NCI-H510A (cell line): Measurements from ENCODE around the gene DOCK9.

Source experiments
- DNase-seq: peaks from one replicate; lab custom pipeline; 2025; lab: John Stamatoyannopoulos, UW

The DOCK9 gene

DNA sequence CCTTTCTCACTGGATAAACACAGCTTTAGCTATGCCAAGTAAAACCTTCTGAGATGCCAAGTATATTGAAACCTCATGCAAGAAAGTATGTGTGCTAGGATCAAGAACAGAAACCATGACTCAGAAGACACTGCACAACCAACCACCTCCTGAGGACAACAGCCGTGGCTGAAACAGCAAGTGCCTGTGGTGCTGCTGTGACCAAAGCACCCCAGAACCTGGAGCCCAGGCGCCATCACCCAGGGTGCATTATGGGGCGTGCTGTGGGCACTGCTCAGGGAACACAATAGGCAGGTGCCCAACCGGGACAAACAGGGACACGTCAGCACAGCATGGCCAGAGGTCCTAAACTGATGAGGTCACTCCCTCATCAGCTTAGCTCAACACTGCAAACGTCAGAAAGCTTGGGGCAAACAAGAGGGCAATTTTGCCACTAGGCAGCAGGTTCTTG lies 124.1 kb downstream of the DOCK9 start:
- DNase-seq, result no peak

DNA sequence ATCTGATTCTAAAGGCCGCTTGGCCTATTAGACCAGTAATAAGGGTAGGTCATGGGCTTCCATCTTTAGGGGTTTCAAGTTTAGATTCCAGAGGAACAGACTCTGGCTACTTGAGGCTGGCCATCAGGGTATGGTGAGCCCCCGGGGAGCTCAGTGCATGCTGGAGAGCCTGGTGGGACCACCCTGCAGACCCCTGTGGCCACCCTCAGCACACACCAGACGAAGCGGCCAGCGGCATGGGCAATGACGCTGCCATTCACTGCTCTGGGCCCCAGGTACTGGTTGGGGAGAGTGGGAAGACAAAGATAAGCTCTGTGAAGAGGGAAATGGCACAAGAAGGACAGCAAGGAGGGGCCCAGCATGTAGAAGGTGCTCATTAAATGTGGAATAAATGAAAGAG lies 126.6 kb downstream of the DOCK9 start:
- no peak for DNase-seq

DNA sequence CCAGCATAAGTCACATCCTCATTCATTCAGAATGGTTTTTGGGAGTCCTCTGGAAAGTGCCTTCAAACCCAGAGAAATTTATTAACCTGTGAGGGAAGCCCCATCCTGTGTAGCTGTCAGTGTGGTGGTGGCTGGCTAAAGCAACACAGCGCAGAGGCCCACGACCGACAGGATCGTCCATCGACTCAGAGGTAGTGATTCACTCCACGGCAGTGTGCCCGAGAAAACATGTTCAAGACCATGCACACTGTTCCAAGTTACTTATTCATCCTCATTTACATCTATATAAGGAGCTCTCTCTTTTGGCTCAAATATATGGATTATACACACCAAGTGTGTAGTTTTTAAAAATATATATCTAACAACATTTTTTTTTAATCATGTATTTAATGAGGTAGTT lies 129.1 kb downstream of the DOCK9 start:
- DNase-seq, result no peak

DNA sequence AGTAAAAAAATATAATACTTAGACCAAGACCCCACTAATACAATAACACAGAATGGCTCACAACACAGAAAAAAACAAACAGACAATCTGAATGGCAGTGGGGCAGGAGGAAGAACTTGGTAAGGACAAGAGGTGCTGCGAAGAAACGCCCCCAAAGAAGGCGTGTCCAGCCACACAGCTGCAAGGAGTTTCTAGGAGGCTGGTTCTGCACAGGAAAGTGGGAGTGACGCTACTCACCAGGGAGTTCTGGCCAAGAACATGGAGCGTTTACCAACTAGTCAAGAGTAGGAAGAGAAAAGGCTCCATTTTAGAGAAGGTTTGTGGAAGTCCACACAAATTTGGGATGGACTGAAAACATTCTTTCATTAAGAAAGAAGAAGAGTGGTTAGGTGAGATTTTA lies 130.1 kb downstream of the DOCK9 start:
- no peak for DNase-seq

DNA sequence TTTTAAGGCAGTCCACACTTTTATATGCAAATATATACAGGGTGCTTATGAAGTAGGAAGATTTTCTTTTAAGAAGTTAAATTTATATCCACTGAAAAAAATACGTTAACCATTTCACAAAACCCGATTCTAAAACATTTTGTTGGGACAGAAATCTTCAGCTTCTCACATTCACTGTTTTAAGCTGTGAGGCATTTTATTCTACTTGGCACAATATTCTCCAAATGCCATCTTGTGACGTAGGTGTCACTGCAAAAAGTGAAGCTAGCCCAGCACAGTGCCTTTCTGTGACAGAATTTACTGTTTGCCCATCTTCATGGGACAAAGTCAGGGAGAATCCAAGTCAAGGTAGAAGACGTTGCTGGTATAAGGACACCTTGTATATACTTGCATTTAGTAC lies 130.9 kb downstream of the DOCK9 start:
- DNase-seq, result no peak

DNA sequence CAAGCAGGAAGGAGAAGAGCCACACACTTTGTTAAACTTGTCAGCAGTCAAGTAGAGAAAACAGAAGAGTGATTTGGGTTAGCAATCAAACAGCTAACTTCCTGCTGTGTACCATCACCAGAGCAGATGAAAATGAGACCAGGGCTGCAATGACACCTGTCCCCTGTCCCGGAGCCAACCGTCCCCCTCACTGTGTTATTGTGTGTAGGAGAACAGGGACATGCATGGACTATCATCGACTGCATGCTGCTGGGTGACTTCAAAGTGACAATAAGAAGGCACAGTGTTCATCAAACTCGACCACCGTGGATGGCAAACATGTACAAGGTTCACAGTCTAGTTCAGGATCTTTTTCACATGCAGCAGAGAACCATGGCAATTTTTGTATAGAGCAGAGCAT lies 131.3 kb downstream of the DOCK9 start:
- DNase-seq, result no peak

DNA sequence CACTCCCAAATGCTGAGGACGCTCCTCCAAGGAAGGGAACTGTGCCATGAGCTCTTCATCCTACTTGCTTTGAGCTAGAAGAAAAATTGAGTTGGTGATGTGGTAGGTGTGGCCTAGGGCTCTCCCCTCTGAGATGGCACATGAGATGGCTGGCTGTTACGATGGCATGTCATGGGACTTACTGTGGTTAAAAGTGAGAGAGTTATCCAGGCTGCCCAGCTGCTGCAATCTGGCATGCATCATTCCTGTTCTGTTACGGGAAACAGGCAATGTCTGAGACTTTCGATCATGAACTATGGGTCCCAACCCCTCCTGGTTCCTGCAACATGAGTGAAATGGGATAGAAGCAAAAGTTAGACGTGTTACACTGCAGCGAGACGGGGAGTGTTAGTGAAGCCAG lies 132.1 kb downstream of the DOCK9 start:
- DNase-seq, result no peak

DNA sequence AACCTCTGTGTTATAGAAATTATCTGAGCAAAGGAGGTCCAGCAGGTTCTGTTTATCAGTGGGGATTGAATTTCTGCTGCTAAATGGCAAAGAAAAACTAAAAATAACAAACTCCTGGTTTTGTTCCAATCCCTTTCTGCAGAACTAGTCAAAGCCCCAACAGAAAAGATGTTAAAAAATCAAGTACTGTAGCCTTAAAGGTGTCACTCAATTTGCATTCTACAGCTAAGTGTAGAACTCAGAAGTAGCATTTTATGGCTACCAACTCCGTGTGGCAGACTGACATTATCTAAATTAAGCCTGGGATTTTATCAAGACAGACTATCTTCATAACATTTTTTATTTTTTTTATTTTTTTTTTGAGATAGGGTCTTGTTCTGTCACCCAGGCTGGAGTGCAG lies 133.8 kb downstream of the DOCK9 start:
- no peak for DNase-seq

DNA sequence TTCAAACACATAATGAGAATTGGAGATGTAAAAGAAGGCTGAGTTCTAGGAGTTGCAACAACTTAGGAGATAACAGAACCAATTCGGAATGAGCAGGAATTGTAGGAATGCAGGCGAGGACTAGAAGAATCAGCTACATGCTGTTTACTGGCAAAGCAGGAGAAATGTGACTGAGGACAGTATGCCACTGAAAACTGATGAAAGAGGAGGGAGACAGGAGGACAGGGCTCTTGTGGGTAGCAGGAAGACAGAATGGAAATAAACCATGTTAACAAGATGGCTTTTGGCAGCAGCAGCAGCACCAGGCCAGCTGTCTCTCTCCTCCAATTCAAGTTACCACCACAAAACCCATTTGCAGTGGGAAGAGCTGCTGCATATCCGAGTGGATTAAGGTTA lies 134.4 kb downstream of the DOCK9 start:
- DNase-seq, result no peak

DNA sequence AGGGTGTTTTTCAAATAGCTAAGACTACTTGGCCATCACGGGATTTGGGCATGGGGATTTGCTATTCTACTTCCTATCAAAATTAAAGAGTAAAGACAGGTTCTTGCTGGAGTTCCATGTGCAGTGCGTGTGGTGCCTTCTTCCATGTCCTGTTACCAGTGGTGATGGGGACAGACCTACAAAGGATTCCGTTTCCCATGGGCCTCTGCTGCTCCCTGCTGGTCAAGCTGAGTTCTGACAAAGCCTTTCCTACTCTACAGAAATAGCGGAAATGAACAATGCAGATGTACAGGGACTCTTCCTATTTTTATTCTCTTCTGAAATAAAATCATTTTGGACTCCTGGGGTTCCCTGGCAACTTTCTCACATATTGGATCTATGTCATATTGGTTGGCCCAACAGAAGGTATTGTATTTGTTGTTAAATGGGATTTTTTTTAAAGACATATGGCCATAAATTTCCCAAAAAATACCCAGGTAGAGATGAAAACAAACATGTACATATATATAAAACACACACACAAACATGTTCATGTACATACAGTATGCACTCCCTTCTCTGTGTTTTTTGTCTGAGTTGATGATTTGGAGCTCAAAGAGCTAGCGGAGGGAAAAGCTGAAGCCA lies 134.9 kb downstream of the DOCK9 start:
- DNase-seq, result peak; percentile 51

DNA sequence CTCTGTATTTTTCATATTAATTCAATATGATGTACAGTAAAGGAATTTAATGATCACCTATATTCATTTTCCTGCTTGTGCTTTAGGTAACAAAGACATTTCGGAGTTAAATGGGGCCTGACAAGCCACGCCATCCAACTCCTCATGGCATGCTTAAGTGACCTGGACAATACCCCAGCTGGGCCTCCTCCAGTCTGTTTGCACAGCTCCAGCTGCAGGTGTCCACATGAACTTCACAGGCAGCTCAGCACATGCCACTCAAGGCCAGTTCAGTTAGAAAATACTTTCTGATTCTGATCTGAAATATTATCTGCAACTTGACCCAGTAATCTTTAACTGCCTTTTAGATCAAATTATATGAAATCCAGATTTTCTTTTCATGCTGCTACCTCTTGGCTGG lies 135.8 kb downstream of the DOCK9 start:
- peak; percentile 82 for DNase-seq

DNA sequence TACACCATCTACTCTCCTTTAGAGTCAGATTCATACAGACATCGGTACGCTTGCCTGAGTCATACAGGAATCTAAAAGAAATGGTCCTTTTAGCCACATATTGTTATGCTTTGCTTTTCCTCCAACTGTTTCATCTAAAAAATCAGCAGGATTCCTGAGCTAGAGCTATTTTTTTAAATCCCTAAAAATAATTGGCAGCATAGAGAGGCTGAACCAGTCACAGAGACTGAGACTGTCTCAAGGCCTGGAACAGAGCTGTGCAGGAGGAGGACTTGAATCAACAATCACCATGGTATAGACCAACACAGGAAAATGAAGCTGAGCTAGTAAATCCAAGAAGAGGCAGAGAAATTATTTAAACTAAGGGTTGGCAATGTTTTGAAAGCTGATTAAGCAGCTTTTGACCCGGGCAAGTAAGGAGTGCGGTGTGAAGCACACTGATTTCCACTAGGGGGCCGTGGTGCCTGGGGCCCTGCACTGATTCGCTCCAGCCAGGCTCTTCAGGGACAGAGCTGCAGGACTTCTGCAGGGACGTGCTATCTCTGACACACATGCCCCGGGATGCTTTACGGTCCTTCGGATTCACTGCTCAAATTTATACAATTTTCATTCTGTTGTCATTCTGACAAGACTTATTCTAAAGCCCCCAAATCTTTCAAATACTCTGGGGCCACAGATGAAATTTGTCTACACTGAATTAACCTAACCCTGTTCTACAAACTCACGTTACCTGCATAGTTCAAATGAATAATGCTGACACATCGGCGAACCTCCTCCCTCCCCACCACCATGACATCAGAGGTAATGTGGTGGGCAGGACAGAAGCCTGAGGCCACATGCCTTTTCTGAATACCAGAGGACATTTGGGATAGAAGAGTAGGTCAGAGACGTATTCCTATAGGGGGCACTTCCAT lies 137.8 kb downstream of the DOCK9 start:
- peak; percentile 5 for DNase-seq

DNA sequence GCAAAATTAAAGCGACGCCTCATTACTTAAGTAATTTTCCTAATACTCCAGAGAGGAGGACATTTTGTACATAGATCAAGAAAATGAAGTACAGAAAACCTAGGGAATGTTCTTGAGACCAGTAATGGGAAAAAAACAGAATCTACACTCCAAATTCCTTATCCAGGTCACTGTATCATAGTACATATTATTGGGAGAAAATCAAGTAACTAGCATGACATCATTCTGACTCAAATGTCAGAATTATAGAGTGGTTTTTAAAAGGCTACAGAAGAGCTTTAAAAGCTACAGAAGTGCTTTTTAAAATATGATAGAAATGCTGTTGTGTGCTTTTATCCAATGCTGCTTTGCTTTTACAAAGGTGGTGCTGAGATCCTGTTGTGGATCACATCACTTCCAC lies 139.1 kb downstream of the DOCK9 start:
- no peak for DNase-seq

DNA sequence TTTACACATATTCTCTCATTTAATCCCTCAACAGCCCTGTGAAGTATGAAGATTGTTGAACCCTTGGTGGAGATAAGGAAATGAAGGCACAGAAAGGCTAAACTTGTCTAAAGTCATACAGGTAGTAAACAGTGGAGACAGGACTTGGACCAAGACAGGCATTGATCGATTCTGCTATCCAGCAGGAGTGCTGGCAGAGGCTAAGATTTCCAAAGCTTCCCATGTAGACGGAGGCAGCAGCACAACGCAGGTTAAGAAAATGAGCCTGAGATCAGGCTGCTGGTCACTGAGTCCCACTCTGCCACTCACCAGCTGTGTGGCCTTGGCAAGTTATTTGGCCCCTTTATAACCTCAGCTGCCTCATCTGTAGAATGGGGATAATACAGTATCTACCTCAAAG lies 140.0 kb downstream of the DOCK9 start:
- DNase-seq, result no peak

DNA sequence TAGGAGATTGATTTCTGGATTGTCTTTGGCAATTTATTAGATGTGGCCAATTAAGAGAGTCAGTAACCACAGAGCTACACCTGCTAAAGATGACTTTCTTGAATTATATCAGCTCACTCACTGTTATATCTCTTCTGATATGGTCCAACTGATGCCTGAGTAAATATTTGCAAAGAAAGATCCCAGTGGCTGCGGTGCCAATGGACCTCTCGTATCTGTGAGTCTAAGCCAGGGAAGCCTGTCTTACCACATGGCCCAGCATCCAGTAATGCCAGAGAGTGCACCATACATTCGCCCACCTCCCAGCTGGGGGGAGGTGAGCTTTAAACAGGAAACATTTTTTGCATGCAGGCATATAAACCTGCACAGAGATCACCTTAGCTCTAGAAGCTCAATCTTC lies 142.7 kb downstream of the DOCK9 start:
- peak; percentile 7 for DNase-seq

DNA sequence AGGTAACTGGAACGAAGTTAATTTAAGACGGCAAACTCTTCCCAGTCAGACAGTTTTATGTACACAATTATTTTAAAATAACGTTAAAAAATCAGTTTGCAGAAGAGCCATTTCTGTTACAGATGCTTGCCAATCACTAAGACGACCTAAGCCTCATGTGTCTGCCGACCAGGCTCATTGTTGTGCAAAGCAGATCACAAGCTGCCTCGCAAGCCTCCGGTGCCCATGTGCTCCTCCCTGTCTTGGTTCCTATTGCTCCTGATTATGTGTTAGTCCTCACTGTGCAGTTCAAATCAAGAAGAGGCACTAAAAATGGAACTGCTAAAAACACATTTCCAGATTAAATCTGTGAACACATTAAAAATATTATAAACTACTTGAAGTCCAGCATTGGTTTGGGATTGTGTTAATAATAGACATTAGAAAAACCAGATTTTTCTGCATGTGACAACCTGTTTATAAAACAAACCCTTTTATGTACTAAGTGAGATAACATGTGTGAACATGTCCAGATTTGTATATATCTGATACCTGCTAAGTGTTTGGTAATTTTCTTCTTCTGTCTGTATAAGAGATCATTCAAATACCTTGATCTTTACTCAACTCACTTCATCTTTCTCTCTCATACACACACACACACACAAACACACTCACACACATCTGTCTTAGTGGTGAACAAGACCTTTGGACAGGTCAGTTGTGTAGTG lies 143.5 kb downstream of the DOCK9 start:
- DNase-seq, result no peak

DNA sequence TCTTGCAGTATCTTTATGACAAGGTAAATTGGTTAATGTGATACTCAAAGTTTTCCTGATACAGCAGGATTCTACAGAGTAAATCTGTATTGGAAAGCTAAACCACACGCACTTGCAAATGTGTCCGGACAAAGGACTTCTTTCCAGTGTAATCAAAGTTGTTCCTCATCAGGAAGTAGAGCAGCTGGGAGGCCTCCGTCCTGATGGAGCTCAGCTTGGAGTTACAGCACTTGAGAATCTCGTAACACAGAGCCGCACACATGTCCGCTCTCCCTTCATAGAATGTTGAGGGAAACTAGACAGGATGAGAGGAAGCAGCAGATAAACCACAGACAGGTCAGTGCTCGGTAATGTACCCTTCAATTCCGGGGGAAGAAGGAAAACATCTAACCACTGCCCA lies 146.6 kb downstream of the DOCK9 start:
- DNase-seq, result no peak

DNA sequence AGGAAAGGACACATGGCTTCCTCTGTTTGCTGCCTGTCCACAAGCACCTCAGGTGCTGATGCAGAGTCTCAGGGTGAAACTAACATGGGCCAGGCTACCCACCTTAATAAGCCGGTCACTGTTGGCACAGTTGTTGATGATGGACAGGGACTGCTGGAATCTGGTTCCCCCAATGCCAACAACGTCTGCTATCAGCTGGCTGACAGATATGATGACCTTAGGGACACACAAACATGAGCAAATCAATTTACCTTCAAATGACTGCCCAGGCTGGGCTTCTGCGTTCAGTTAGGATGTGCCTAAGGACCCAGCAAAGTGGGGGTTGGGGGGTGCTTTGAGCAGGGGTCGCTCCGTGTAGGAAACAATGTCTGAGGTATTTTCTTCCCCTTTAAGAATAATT lies 148.3 kb downstream of the DOCK9 start:
- no peak for DNase-seq

DNA sequence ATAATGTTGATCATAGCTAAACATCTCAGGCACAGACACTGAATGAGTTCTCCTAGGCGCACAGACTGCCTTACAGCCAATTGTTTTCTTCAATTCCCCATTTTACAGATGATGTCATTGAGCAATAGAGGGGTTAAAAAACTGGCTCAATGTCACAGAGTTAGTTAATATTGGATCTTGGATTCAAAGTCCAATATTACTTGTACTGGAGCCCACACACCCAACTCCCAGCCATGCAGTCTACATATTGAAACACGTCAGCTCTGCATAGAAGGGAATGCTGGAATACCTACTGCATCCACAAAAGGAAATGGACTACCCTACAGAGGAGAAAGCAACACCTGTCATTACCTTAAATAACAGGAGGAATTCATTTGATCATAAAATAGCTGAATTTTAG lies 149.2 kb downstream of the DOCK9 start:
- DNase-seq, result no peak

DNA sequence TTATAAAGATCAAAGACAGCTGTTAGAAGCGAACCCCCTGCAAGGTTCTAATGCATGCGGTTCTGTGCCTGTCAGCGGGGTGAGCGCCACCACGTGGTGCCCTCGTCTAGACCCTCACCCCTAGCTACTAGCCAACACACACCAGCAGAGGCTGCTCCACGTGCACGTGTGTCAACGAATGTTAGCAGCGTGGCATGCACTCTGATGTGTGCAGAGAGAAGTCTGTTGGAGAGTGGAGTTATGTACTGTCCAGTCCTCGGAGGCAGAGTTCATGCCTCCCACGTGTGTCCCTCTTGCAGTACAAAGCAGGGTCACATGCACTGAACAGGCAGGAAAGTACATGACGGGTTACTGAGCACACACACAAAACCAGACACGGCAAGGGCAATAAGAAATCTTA lies 150.4 kb downstream of the DOCK9 start:
- no peak for DNase-seq

DNA sequence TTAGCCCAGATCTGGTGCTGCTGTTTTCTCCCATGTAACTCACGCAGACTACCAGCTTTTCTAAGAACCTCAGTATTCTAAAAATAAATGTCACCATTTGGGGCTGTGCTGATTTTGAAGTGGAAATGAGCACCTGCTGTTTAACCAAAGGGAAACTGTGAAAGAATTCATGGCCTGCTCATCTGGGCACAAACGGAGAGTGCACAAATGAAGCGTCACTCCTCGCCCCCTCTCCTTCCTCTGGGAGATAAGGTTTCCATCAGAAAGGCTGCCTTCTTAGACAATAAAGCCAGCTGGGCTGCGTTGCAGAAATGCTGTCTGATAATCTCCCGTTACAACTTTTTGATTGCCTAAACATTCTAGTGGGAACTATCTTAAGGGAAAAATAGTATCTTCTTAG lies 151.7 kb downstream of the DOCK9 start:
- no peak for DNase-seq

DNA sequence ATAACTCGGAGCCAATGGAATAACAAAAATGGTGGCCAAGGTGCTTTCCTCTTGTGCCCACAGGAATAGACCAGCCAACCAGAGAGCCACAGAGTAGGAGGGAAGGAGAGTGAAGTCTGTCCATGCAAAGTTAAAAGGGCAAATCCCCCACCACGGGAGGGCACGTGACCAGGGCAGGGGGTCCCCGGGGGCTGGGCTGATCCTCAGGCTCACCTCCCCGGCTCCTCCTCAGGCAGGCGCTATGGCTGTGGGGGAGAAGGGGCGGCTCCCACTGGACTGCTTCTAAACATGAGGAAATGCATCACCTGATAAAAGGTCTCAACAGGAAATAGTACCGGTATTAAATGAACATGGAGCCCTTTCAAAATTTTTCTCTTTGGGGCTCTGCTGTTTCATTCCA lies 152.2 kb downstream of the DOCK9 start:
- no peak for DNase-seq
